Anterior cingulate cortex (tissue), 58 donors: ENCODE data around the gene ASCL1.
A peak's percentile ranks its signal among the peaks of the same experiment; 100 is the strongest.

ENCODE experiments used
- DNase-seq, 58 donors: peaks; one replicate each; lab custom pipeline; 2025; lab: John Stamatoyannopoulos, UW

ASCL1 gene

GRCh38 chr12:102973583-102973982 is 16.1 kb downstream of the ASCL1 start:
- DNase-seq, result no peak

DNA sequence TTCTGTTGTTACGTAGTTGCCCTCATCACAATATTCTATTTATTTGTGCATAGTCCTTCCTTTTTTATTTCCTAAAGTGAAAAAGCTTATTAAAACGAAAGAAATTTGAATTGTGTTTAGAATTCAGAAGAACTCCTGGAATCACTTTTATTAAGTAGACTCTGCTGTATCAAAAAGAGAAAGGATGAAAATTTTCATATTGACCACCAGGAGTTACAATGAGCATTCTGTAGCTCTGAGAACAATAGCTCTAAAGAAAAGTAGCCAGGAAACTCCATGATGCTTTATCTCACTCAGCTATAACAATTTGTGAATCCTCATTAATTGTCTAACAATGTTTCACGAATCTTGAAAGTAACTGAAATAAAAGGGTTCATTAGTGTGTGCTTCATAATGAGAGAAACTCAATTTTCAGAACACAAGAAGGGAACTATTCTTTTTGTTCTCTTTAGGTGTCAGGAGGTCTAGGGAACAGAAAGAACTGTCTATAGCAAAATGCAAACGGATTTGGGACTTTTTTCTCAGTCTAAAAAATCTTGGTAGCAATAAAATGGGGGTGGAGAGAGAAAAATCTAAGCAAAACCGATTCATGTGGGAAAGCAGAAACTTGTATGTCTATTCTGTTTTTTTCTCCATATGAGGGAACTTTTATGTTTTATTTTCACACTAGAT is 19.3 kb downstream of the ASCL1 start:
- DNase-seq, result no peak

- no peak for DNase-seq
Observed at GRCh38 chr12:102977945-102978706, 20.7 kb downstream of the ASCL1 start.

GRCh38 chr12:102980350-102980749 is 22.9 kb downstream of the ASCL1 start:
- no peak for DNase-seq

DNA sequence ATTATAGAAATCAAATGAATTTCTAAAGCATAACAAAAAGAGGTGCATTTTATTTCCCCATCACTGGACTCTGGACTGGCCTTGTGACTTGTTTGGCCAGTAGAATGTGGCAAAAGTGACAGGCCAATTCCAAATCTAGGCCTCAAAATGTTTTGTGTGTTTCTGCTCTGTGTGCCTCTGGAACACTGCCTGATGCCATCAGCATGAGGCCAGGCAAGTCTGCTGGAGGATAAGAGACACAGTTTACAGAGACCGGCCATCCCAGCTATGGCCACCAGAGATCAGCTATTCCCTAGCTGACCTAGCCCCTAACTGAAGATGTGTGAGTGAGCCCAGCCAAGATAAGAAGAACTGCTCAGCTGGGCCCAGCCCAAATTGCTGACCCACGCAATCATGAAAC is 32.9 kb downstream of the ASCL1 start:
- DNase-seq, result peak in 16 of 58 donors; percentile 1 to 28 (median 7)

- DNase-seq, result no peak
Observed at GRCh38 chr12:102992297-102992696, 34.8 kb downstream of the ASCL1 start.

DNA sequence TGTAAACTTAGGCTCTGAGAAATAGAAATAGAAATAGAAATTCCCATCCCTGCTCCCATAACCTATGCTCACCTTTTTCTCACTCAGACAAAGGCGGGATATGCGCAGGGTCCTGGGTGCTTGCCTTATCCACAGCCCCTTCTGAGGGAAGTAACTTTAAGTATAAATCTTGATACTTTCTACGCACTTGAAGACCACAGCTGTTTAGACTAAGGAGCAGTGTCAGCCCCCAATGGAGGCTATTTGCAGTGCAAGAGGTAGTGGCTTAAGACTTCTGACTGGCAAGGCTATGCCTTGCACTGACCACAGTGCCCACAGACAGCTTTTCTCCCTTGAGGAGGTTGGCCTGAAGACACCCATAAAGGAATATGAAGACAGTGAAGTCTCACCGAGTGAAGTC is 35.2 kb downstream of the ASCL1 start:
- DNase-seq, result no peak

- DNase-seq, result no peak
Observed at GRCh38 chr12:102993537-102993936, 36.1 kb downstream of the ASCL1 start.

GRCh38 chr12:102995372-102995771 is 37.9 kb downstream of the ASCL1 start:
- DNase-seq, result no peak
